Central memory CD4-positive, alpha-beta T cell (primary cell): ENCODE data around the gene RAB13.

Source experiments
- DNase-seq: peaks from one replicate; pipeline ENCODE4 v3.0.0; 2022

RAB13 gene

GRCh38 chr1:153977250-153978240, 8.6 kb downstream of the RAB13 start, which contains the start of gene JTB:
TSS of gene JTB (minus strand) at chr1:153977674. CDS start at chr1:153977252, 422 bp downstream.
- peak; percentile 78 for DNase-seq

- DNase-seq = no peak
These were observed 9.3 kb downstream of the RAB13 start for GRCh38 chr1:153976819-153977249.

- DNase-seq = no peak
These were observed 12.6 kb downstream of the RAB13 start for GRCh38 chr1:153973525-153973924.

- DNase-seq = no peak
These were observed 13.1 kb downstream of the RAB13 start for GRCh38 chr1:153973071-153973470.

GRCh38 chr1:153970346-153970745, 15.8 kb downstream of the RAB13 start:
- no peak for DNase-seq

- no peak for DNase-seq
These were observed 17.2 kb downstream of the RAB13 start for GRCh38 chr1:153968972-153969371.

- no peak for DNase-seq
These were observed 17.7 kb downstream of the RAB13 start for GRCh38 chr1:153968408-153968807.

GRCh38 chr1:153968000-153968363, 18.2 kb downstream of the RAB13 start:
- no peak for DNase-seq

- DNase-seq = peak; percentile 87
These were observed 18.8 kb downstream of the RAB13 start, which contains the start of gene CREB3L4 for GRCh38 chr1:153967107-153967999. TSS of gene CREB3L4 (plus strand) at chr1:153967902. CDS start at chr1:153968526, 624 bp downstream.

GRCh38 chr1:153963850-153964331, 22.2 kb downstream of the RAB13 start:
- DNase-seq = no peak

- peak; percentile 90 for DNase-seq
These were observed 22.9 kb downstream of the RAB13 start, which contains the start of gene SLC39A1 for GRCh38 chr1:153963030-153963849. TSS of gene SLC39A1 (minus strand) at chr1:153963537. CDS start at chr1:153962715, 822 bp downstream.

GRCh38 chr1:153962088-153963029, 23.8 kb downstream of the RAB13 start:
- no peak for DNase-seq

GRCh38 chr1:153961421-153961820, 24.7 kb downstream of the RAB13 start:
- no peak for DNase-seq

- no peak for DNase-seq
These were observed 25.9 kb downstream of the RAB13 start for GRCh38 chr1:153960206-153960605.

- no peak for DNase-seq
These were observed 26.7 kb downstream of the RAB13 start for GRCh38 chr1:153959454-153959853.

- no peak for DNase-seq
These were observed 27.2 kb downstream of the RAB13 start for GRCh38 chr1:153958961-153959260.

GRCh38 chr1:153958111-153958960, 27.8 kb downstream of the RAB13 start, which contains the start of gene CRTC2:
TSS of gene CRTC2 (minus strand) at chr1:153958612. CDS start at chr1:153958497, 115 bp downstream.
- DNase-seq = peak; percentile 97

GRCh38 chr1:153957744-153958110, 28.4 kb downstream of the RAB13 start:
- DNase-seq = peak; percentile 60

- no peak for DNase-seq
These were observed 29.0 kb downstream of the RAB13 start for GRCh38 chr1:153956997-153957715.
